ENCODE measurements around the gene GOPC. TPM values are rescaled to one million over a fixed set of nuclear protein-coding genes. Genes with fewer than 3 reads are reported as not detected.

GOPC gene
- total RNA-seq, 1 experiment from 2014 or later: 20.8 TPM

GRCh38 chr6:117574198-117574597, 28.1 kb downstream of the GOPC start:
- no TSS peak for BruUV-seq (replicated peaks)
- Histone ChIP-seq H3K27me3 (replicated peaks; ENCODE audit: insufficient read depth, low read depth, low read length, poor library complexity) (no peaks in the 10 kb centered on the region), H3K36me3 (ENCODE audit: insufficient read depth, low read length, poor library complexity, severe bottlenecking) (peaks cover 5% of the 10 kb centered on the region), H3K9me3 (ENCODE audit: low read depth, low read length, poor library complexity, severe bottlenecking) (no peaks in the 10 kb centered on the region), H3K4me1 (ENCODE audit: insufficient read depth, low read length, poor library complexity, severe bottlenecking) (no peaks in the 10 kb centered on the region), H3K27ac (ENCODE audit: low read depth, low read length, poor library complexity, severe bottlenecking) (no peak overlapping the region), H3K4me3 (ENCODE audit: low read depth, low read length, poor library complexity, severe bottlenecking) (no peak overlapping the region)
- ChIA-PET POLR2A (ENCODE audit: low non-redundant PET) (no interaction called here), CTCF (no interaction called here)
- TF ChIP-seq EZH2 (IDR thresholded peaks at IDR 0.05; ENCODE audit: borderline replicate concordance, low read depth, low read length, poor library complexity, severe bottlenecking) (no peak), CTCF (conservative IDR thresholded peaks at IDR 0.05; ENCODE audit: low read depth, low read length) (no peak)
- intact Hi-C loops (cut with micrococcal nuclease; ENCODE audit: unreplicated experiment): no loop called here
- DNase-seq (ENCODE audit: low spot score): no peak

- ChIA-PET POLR2A (ENCODE audit: low non-redundant PET) (no interaction called here), CTCF (no interaction called here)
- Histone ChIP-seq H3K27ac (ENCODE audit: low read depth, low read length, poor library complexity, severe bottlenecking) (no peak overlapping the region), H3K27me3 (replicated peaks; ENCODE audit: insufficient read depth, low read depth, low read length, poor library complexity) (no peaks in the 10 kb centered on the region), H3K4me1 (ENCODE audit: insufficient read depth, low read length, poor library complexity, severe bottlenecking) (no peaks in the 10 kb centered on the region), H3K9me3 (ENCODE audit: low read depth, low read length, poor library complexity, severe bottlenecking) (no peaks in the 10 kb centered on the region), H3K4me3 (ENCODE audit: low read depth, low read length, poor library complexity, severe bottlenecking) (no peak overlapping the region), H3K36me3 (ENCODE audit: insufficient read depth, low read length, poor library complexity, severe bottlenecking) (peaks cover 14% of the 10 kb centered on the region)
- DNase-seq (ENCODE audit: low spot score): no peak
- intact Hi-C loops (cut with micrococcal nuclease; ENCODE audit: unreplicated experiment): no loop called here
- no TSS peak for BruUV-seq (replicated peaks)
- TF ChIP-seq CTCF (conservative IDR thresholded peaks at IDR 0.05; ENCODE audit: low read depth, low read length) (no peak), EZH2 (IDR thresholded peaks at IDR 0.05; ENCODE audit: borderline replicate concordance, low read depth, low read length, poor library complexity, severe bottlenecking) (no peak)
These were observed 29.2 kb downstream of the GOPC start for GRCh38 chr6:117573006-117573680.

GRCh38 chr6:117568831-117569410, 33.4 kb downstream of the GOPC start:
- CTCF ChIA-PET: no interaction called here
- TF ChIP-seq CTCF (conservative IDR thresholded peaks at IDR 0.05; ENCODE audit: low read depth, low read length) (no peak), EZH2 (IDR thresholded peaks at IDR 0.05; ENCODE audit: borderline replicate concordance, low read depth, low read length, poor library complexity, severe bottlenecking) (no peak)
- POLR2A ChIA-PET (ENCODE audit: low non-redundant PET): no interaction called here
- intact Hi-C loops (cut with micrococcal nuclease; ENCODE audit: unreplicated experiment): no loop called here
- Histone ChIP-seq H3K27me3 (replicated peaks; ENCODE audit: insufficient read depth, low read depth, low read length, poor library complexity) (no peaks in the 10 kb centered on the region), H3K36me3 (ENCODE audit: insufficient read depth, low read length, poor library complexity, severe bottlenecking) (peaks cover 27% of the 10 kb centered on the region), H3K4me1 (ENCODE audit: insufficient read depth, low read length, poor library complexity, severe bottlenecking) (no peaks in the 10 kb centered on the region), H3K9me3 (ENCODE audit: low read depth, low read length, poor library complexity, severe bottlenecking) (no peaks in the 10 kb centered on the region), H3K4me3 (ENCODE audit: low read depth, low read length, poor library complexity, severe bottlenecking) (no peak overlapping the region), H3K27ac (ENCODE audit: low read depth, low read length, poor library complexity, severe bottlenecking) (no peak overlapping the region)
- no peak for DNase-seq (ENCODE audit: low spot score)
- no TSS peak for BruUV-seq (replicated peaks)

All from A673 (cell line).